ENCODE data around the gene LECT2. TPM values are rescaled to one million over a fixed set of nuclear protein-coding genes. Genes with fewer than 3 reads are reported as not detected.
A peak's percentile ranks its signal among the peaks of the same experiment; 100 is the strongest.

Gene LECT2
- total RNA-seq, 1 donor from 2014 or later: not detected

- DNase-seq (ENCODE audit: low read depth): no peak
Observed at GRCh38 chr5:135978993-135979392, 24.2 kb upstream of the LECT2 start.

DNA sequence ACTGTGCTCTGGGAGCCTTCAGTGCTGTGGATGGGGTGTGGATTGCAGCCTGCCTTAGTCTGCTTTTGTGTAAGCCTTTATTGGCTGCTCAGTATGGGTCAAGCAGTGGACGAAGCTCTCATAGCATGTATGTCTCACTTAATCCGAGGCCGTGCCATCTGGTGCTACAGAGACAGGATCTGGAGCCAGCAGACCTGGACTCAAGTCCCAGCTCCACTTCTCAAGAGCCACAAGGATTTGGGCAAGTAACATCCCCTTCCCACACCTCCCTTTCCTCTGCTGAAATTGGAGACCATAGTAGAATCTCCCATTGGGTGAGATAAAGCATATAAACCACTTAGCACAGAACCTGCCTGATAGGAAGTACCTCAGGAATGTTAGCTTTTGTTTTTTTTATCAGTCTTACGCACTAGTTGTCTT is 23.4 kb upstream of the LECT2 start:
- DNase-seq (ENCODE audit: low read depth): no peak

DNA sequence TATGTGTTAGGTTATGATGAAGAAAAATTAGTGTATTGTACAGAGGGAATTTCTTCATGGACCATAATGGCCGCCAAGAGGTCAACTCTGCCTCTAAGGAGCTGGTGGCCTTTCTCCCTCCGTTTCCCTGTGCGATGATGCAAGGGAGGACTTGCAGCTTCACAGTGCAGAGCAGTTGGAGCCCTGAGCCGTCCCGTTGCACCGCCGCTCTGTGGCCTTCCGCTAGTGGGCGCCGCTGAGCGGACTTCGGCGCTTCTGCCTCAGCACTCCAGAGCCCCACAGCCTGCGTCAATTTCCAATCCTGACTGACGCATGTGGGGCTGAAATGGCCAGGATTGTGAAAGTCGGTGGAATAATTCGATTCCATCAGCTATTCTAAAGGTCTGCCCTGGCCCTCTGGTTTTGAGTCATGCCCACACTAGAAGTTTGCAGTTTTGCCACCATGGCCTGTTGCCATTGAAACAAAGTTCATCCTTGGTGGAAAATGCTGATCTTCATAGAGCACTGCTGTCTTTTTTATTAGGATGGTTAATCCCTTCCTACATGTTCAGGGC is 22.7 kb upstream of the LECT2 start:
- DNase-seq (ENCODE audit: low read depth): peak; percentile 77

DNA sequence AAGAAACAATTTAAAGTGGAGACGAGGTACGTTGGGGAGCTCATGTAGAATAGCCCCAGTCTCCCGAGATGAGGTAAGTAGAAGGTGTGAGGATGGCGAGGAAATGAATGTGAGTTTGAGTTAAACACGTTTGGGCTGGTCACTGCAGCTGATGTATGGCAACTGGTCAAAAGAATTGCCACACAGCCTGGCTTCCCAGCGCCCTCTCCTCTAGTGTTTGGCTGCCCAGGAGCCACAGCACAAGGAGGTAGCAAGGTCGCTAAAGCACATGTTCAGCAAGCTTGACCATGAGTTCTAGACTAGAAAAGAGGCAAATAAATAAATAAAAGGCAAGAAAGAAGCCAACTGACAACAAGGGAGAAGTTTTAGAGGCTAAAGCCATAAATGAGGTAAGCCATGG is 21.4 kb upstream of the LECT2 start:
- DNase-seq (ENCODE audit: low read depth): no peak

DNA sequence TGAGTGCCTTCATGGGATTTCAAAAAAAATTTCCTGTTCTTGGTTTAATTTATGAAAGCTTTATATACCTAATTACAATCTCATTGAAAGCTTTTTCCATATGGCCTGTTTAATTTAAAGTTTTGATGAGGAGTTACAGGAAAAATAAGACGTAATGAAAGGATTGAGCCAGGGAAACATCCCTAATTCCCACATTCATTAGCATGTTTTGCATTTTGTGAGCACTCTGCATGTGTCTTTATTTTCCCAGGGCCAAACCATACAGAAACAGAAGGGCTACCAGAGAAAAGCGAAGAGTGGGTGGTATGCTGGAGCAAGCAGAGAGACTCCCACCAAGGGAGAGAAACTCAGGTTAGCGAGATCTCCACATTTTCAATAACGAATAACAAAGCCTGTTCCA is 20.3 kb upstream of the LECT2 start:
- DNase-seq (ENCODE audit: low read depth): no peak

DNA sequence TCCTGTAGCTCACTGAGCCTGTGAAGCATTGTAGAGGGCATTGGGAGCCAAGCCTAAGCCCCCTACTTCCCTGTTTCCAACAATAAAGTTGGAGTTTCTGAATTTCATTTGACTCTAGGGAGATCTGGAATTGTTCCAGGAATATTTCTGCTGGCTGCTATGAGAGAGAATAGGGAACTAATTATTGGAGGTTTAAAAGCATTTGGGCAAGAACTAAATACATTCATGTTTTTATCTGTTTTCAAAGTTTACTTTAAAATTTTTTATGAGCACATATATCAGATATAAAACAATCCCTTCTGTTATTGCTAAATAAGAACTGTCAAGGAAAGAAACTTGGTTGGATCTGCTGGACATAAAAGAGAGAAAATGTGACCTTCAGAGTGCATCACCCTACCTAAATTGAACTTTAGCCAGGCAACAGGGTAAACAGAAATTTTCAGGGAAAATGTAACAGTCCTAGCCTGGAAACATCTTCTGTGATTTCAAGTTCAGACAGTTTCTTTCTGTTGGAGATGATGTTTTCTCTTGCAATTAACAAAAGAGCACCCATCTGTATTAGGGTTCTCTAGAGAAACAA is 19.3 kb upstream of the LECT2 start:
- DNase-seq (ENCODE audit: low read depth): no peak

GRCh38 chr5:135973323-135974020 is 18.7 kb upstream of the LECT2 start:
- no peak for DNase-seq (ENCODE audit: low read depth)

DNA sequence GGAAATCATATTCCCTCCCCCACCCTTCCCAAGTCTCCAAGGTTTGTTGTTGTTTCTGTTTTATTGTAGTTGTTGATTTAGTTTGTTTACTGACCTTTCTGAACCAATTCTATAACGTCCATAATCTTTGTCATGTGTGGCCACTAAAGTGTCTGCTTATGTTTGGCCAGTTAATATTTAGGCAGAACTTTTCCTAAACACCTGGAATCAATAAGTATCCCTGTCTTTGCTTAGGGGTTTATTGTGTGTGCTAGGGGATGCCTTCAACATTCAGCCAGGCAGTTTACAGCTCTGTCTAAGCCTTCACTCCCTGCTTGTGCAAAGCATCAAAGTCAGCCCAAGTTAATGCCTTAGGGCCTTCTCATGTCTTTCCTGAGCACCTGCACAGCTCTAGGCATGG is 16.9 kb upstream of the LECT2 start:
- no peak for DNase-seq (ENCODE audit: low read depth)

DNA sequence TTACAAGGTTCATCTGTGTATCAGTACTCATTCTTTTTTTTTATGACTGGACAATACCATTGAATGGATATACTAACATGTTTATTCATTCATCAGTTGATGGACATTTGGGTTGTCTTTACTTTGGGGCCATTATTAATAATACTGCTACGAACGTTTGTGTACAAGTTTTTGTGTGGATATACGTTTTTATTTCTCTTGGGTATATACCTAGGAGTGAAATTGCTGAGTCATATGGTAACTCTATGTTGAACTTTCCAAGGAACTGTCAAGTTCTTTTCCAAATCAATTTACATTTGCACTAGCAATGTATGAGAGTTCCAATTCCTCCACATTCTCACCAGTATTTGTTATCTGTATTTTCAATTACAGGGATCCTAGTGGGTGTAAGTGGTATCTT is 12.0 kb upstream of the LECT2 start:
- DNase-seq (ENCODE audit: low read depth): no peak

DNA sequence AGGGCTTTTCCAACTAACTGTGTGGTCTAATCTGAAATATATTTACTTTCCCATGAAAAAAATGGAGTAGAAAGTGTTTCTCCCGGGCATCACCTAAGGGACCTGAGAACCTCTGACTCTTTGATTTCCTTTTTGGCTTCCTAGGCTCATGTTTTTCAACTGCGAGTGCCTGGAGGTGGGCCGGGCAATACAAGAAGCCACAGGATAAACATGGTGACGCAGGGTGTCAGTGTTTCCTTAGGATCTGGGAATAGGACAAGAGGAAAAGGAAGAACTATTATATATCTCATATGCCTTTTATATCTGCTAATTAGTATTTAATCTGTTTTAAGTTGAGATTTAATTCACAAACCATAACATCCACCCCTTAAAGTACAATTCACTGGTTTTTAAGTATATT is 11.4 kb upstream of the LECT2 start:
- no peak for DNase-seq (ENCODE audit: low read depth)

DNA sequence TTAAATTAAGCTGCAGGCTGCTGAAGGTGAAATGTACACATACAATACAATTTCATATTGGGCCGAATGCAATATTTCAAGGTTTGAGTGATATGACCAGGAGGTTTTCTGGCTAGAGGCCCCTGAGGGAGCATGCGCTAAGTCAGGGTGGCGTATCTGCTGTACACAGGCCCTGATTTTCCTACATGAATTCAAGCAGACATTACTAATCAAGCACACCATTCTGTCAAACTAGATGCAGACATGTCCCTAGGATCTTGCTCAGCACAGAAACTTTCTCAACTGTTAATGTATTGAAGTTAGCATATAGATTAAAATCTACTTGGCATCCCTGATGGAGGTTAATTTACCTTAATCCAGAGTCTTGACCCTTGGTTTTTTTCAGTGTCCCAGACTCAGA is 10.7 kb upstream of the LECT2 start:
- no peak for DNase-seq (ENCODE audit: low read depth)

GRCh38 chr5:135964670-135965320 is 10.0 kb upstream of the LECT2 start:
- no peak for DNase-seq (ENCODE audit: low read depth)

GRCh38 chr5:135955525-135955924 is 742 bp upstream of the LECT2 start:
- DNase-seq (ENCODE audit: low read depth): no peak

DNA sequence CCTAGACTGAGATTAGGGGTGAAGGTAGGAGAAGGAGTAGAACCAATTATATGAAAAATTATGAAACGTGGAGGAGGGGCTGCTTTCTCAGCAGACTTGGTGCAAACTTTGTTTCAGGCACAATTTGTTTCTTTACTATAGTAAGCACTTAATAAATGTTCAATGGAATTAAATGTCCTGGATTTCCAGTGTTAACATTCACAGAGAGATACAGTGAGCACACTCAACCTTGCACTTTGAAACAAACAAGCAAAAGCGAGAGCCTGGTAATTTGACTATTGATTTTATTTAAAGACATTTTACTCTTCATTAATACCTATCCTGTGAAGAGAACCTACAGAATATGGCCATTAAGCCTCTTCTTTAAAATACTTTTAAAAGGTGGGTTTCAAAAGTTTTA is 933 bp downstream of the LECT2 start:
- no peak for DNase-seq (ENCODE audit: low read depth)

GRCh38 chr5:135952683-135953082 is 2.1 kb downstream of the LECT2 start:
- DNase-seq (ENCODE audit: low read depth): no peak

DNA sequence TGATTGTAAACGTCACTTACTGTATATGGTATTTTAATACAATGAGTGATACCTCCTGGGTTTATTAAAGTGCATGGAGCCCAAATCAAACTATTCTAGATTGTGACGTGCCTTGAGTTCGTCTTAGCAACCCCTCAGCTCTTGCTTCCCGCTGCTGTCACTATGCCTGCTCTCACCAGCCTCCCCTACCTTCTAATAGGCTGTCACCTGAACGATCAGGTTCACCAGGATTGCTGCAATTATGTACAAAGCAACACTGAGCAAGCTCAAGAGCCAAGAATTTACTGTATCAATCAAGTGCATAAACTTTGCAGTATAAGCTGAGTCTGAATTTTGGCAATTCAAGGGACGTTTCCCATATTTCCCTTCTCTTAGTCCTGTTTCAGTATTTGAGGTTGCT is 3.0 kb downstream of the LECT2 start:
- no peak for DNase-seq (ENCODE audit: low read depth)

DNA sequence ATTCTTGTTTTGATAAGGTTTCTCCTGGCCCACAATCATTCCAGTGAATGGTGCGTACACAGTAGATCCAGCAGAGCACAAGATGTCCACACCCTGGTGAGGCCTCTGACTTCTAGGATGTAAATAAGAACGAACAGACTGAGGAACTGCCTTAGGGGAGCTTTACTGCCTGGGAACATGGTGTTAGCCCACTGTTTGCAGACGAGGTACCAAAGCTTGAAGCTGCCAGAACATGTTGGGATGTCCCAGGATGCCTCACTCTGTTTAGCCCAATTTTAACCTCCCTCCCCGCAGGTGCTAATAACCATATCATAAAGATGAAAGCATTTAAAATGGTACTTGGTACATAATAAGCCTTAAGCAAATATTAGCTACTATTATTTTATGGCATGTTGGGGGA is 3.5 kb downstream of the LECT2 start:
- DNase-seq (ENCODE audit: low read depth): no peak

DNA sequence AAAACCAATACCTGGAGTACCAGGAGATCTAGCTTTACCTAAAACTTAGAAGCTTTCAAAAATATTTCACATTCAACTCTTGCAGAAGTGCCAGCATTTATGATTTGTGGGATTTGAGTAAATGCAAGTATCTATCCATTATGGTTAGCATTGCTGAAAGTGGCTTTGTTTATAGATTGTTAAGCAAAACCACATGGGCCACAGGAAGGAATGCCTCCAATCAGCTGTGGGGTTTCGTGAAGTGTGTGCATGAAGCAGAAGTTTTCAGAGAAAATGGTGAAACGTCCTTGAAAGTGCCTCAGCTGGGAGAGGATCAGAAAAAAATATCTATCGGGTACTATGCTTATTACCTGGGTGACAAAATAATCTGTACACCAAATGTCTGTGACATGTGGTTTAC is 4.2 kb downstream of the LECT2 start:
- no peak for DNase-seq (ENCODE audit: low read depth)

- peak; percentile 80 for DNase-seq (ENCODE audit: low read depth)
Observed at GRCh38 chr5:135944967-135945560, 9.7 kb downstream of the LECT2 start.

- no peak for DNase-seq (ENCODE audit: low read depth)
Observed at GRCh38 chr5:135944564-135944963, 10.2 kb downstream of the LECT2 start.

GRCh38 chr5:135942202-135942771 is 12.5 kb downstream of the LECT2 start:
- no peak for DNase-seq (ENCODE audit: low read depth)

DNA sequence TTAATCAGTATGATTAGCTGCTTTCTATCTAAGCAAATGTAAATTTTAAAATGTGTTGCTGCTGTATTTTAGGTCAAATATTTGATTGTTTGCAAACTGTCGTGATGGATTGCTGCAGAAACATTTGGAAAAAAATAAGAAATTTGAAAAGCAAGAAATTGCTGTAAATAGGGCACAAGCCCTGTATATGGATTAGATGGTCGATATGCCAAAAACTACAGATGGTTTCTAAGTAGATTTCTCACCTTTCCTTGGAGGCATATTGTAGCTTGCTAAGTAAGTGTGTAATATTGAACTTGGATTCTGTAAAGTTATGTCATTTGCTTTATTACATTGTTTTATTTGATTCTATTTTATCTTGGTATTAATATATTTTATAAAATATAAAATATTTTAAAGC is 13.1 kb downstream of the LECT2 start:
- no peak for DNase-seq (ENCODE audit: low read depth)

All from myocyte (in vitro differentiated cells).